ENCODE measurements around the gene POLR2J.
"Not testable (repeated sequence)": the region's sequence is repeated elsewhere in the genome, so short reads cannot be mapped to it uniquely, and the experiment has no call there.

POLR2J gene

DNA sequence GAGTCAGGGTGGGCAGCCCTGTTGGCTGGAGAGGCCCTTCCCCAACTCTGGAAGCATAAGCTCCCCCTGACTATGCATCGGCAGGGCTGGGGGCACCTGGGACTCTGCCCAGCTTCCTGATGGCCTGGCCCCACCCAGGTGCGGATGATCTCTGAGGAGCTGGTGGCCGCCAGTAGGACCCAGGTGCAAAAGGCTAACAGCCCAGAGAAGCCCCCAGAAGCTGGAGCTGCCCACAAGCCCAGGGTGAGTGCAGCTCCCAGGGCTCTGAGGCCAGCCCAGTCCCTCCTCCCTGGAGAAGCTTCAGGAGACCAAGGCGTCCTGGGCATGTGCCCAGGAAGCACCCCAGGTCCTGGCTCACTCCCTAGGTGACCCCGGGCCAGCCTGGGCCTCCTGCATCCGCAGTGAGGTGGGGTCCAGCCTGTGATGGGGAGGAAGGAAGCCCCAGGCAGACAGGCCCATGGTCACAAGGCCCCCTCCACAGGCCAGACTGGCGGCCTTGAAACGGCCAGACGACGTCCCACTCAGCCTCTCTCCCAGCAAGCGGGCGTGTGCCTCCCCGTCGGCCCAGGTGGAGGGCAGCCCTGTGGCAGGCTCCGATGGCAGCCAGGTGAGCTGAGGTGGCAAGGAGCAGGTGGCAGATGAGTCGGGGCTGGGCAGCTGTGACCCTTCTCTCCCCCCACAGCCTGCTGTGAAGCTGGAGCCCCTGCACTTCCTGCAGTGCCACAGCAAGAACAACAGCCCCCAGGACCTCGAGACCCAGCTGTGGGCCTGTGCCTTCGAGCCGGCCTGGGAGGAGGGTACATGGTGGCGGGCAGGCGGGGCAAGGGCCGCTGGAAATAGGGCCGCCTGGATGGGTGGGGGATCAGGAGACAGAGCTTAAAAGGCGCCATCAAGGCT lies 10.9 kb downstream of the POLR2J start:
- no peak for DNase-seq

DNA sequence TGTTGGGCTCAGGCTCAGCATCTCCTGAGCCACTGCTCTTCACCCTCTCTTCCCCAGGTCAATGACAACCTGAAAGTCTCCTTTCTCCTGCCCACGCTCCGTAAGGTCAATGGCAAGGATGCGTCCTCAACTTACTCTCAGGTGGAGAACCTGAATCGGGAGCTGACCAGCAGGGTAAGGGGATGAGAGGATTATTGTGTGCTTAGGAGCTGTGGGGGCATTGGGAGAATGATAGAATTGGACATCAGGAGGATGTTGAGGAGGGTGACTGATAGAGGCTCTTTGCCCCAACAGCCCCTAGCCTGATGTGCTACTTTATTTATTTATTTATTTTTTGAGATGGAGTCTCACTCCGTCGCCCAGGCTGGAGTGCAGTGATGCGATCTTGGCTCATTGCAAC lies 12.6 kb downstream of the POLR2J start:
- DNase-seq = no peak

- peak; percentile 24 to 93 (median 84) for DNase-seq
These were observed 14.0 kb downstream of the POLR2J start, which contains the start of the genes ALKBH4 and LRWD1 for GRCh38 chr7:102464577-102465280. ALKBH4 (minus strand) TSS chr7:102464863; CDS start chr7:102464836, 27 bp downstream. LRWD1 (plus strand) TSS chr7:102464984; CDS start chr7:102465081, 97 bp downstream.

GRCh38 chr7:102463841-102464576 lies 14.7 kb downstream of the POLR2J start:
- DNase-seq = peak in 5 of 56 donors; percentile 10 to 45 (median 38)

GRCh38 chr7:102460467-102460866 lies 18.3 kb downstream of the POLR2J start:
- DNase-seq = no peak

- DNase-seq = no peak
These were observed 19.4 kb downstream of the POLR2J start for GRCh38 chr7:102459221-102459844.

- DNase-seq = no peak
These were observed 21.3 kb downstream of the POLR2J start for GRCh38 chr7:102457352-102457924.

DNA sequence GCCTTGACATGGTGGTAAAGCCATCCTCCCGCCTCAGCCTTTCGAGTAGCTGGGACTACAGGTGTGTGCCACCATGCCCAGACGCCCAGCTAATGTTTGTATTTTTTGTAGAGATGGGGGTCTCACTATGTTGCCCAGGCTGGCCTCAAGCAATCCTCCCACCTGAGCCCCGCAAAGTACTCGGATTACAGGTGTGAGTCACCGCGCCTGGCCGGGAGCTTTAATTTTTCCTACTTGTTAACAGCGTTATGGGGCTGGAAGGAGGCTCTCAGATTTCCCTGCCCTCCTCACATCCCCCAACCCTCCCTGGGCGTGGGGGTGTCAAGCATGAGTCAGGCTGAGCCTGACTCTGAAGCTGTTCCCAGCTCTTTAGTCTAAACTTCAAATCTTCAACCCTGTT lies 22.4 kb downstream of the POLR2J start:
- DNase-seq = peak in 28 of 56 donors; percentile 9 to 76 (median 34)

- DNase-seq = no peak
These were observed 23.1 kb downstream of the POLR2J start for GRCh38 chr7:102455596-102455995.

GRCh38 chr7:102454932-102455331 lies 23.8 kb downstream of the POLR2J start:
- not testable (repeated sequence) for DNase-seq

- DNase-seq = no peak
These were observed 24.3 kb downstream of the POLR2J start for GRCh38 chr7:102454468-102454867.

DNA sequence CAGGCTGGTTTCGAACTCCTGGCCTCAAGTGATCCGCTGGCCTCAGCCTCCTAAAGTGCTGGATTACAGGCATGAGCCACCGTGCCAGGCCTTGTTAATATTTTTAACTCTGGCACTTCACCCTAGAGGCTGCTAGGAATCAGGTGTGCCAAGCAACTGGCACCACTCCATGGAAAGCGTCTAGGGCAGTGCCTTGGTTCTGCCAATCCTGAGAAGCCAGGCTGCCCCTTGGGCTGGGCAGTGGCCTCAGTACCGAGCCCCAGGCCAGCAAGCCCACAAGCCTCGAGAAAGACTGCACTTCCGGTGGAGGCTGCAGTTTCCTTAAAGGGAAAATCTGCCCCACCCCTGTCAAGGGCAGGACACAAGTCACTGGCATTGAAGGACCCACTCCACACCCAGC lies 25.4 kb downstream of the POLR2J start:
- DNase-seq = no peak

DNA sequence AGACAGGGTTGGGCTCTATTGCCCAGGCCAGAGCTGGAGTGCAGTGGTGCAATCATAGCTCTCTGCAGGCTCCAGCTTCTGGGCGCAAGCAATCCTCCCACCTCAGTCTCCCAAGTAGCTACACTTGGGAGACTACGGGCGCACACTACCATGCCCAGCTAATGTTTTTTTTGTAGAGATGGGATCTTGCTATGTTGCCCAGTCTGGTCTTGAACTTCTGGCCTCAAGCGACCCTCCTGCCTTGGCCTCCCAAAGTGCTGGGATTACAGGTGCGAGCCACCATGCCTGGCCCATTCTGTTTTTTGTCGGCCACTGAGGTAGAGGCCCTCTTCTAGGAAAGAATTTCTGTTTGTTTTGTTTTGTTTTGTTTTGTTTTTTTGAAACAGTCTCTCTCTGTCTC lies 26.3 kb downstream of the POLR2J start:
- DNase-seq = no peak

DNA sequence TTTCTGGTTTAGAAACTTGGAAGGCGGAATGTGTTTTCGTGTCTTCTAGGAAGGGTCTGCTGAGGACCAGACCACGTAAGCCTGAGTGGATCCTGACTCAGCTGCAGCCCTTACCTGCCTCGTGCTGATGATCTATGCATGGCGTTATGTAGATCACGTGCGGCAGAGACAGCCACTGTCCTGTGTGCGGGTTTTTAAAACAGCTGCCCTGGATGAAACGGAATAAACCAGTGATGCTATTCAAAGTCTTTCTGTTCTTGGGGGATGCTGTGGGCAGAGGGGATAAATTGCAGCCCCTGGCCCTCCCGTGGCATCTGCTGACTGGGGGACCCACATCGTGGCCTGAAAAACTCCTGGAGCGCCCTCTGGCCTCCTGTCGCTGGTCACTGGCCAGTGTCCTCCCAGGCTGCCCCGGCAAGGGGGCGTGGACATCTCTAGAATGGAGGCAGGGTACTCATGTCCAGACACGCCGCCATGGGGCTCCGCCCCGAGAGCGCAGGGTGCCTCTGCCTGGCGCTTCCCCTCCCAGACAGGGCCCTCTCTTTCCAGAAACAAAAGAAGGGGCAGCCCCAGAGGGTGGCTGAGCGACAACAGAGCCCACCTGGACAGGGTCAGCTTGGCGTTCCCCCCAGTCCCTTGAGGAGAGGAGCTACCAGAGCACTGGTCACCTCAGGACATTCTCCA lies 27.2 kb downstream of the POLR2J start:
- DNase-seq = no peak

GRCh38 chr7:102450242-102450641 lies 28.5 kb downstream of the POLR2J start:
- no peak for DNase-seq

DNA sequence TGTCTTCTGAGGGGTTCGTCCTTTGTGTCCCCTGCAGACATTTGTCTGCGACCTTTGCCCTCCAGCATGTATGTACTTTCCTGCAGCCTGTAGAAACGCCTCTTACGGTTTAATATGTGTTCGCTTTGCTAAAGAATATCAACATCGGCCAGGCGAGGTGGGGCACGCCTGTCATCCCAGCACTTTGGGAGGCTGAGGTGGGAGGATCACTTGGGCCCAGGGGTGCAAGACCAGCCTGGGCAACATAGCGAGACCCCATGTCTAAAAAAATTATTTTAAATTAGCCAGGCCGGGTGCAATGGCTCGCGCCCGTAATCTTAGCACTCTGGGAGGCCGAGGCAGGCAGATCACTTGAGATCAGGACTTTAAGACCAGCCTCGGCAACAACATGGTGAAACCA lies 29.6 kb downstream of the POLR2J start:
- no peak for DNase-seq

- no peak for DNase-seq
These were observed 31.4 kb downstream of the POLR2J start for GRCh38 chr7:102447311-102447710.

DNA sequence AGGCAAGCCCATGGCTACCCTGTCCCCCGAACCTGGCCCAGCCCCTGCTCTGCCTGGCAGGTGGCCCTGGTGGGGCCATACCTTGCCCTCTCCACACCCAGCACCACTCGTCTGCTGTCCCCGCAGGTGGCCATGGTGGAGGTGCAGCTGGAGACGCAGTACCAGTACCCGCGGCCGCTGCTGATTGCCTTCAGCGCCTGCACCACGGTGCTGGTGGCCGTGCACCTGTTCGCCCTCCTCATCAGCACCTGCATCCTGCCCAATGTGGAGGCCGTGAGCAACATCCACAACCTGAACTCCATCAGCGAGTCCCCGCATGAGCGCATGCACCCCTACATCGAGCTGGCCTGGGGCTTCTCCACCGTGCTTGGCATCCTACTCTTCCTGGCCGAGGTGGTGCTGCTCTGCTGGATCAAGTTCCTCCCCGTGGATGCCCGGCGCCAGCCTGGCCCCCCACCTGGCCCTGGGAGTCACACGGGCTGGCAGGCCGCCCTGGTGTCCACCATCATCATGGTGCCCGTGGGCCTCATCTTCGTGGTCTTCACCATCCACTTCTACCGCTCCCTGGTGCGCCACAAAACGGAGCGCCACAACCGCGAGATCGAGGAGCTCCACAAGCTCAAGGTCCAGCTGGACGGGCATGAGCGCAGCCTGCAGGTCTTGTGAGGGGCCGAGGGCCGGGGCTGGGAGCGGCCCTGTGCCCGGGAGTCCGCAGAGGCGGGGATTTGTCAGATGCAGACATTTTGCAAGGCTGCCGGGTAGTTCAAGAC lies 32.1 kb downstream of the POLR2J start:
- DNase-seq = no peak

DNA sequence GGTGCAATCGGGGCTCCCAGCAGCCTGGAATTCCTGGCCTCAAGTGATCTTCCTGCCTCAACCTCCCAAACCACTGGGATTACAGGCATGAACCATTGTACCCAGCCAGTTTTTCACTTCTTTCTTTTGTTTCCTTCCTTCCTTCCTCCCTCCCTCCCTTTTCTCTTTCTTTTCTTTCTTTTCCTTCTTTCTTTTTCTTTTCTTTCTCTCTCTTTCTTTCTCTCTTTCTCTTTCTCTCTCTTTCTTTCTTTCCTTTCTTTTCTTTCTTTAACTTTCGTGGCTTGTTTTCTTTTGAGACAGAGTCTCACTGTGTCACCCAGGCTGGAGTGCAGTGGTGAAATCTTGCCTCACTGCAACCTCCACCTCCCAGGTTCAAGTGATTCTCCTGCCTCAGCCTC lies 33.0 kb downstream of the POLR2J start:
- DNase-seq = no peak
